HCT116 (cell line): ENCODE data around the gene SH3D19. TPM values are rescaled to one million over a fixed set of nuclear protein-coding genes. Genes with fewer than 3 reads are reported as not detected.

ENCODE experiments used
- ATAC-seq: fragments of 200-7000 bp; cut with Tn5 transposase; 2 replicates; pipeline ENCODE4 v1.9.1; 2020; ENCODE audit warnings: mild to moderate bottlenecking, moderate library complexity
- BruUV-seq: library from RNA; stranded (reverse); fragments of 400-500 nt; replicated peaks from 2 replicates; lab custom pipeline; 2021; lab: Mats Ljungman, UMichigan
- CTCF ChIA-PET: fragments of 300-600 bp; sonication (Branson Sonifier 250); formaldehyde crosslinking; loops from one replicate; lab custom pipeline; 2021; ENCODE audit warnings: antibody characterized with exemption; lab: Charles Lee
- POLR2A ChIA-PET: fragments of 300-600, 350-600 bp; sonication (Branson Sonifier 250); formaldehyde crosslinking; loops from one replicate; lab custom pipeline; 2021; ENCODE audit warnings: antibody characterized with exemption; lab: Charles Lee
- RAD21 ChIA-PET, 2 experiments: fragments of 300-600 bp; sonication (Branson Sonifier 250); formaldehyde crosslinking; loops; one replicate each; lab custom pipeline; 2023; ENCODE audit warnings: low total read pairs in 2 of 2; ENCODE audit not compliant: uncharacterized antibody in 2 of 2, unreplicated experiment in 2 of 2, low non-redundant PET in 1 of 2; lab: Charles Lee
- DNase-seq: peaks from one replicate; pipeline ENCODE4 v3.0.0-alpha.2; 2010; ENCODE audit warnings: low read depth, low spot score
- H2AFZ ChIP-seq: fragments of 200-600 bp; shearing (Covaris generic), sonication (generic); 2 replicates; pipeline ENCODE4 v1.6.1; 2017; ENCODE audit warnings: low read depth, mixed run types, mixed read lengths, antibody characterized with exemption, low read length; ENCODE audit not compliant: poor library complexity, severe bottlenecking
- H3K27ac ChIP-seq: 2 replicates; pipeline ENCODE4 v1.5.1; 2012; ENCODE audit warnings: low read depth, low read length
- H3K27me3 ChIP-seq: fragments of 200-600 bp; sonication (generic); 2 replicates; pipeline ENCODE4 v1.6.1; 2016; ENCODE audit warnings: mixed run types, low read length, mixed read lengths; ENCODE audit not compliant: insufficient read depth
- H3K36me3 ChIP-seq, 2 experiments: fragments of 200-500 bp in 1 of 2; fragments of 200-600 bp in 1 of 2; sonication (Bioruptor generic) in 1 of 2; sonication (generic) in 1 of 2; 2 replicates each; pipeline versions ENCODE4 v1.5.1 to v1.6.1; 2014 to 2016; ENCODE audit warnings: low read length in 2 of 2, inconsistent platforms in 1 of 2, mixed read lengths in 1 of 2, mixed run types in 1 of 2; ENCODE audit not compliant: insufficient read depth in 2 of 2, control insufficient read depth in 1 of 2
- H3K4me1 ChIP-seq, 2 experiments: fragments of 200-600 bp in 1 of 2; sonication (generic) in 1 of 2; 2 replicates each; pipeline versions ENCODE4 v1.5.1 to v1.6.1; 2012 to 2017; ENCODE audit warnings: low read length in 2 of 2, inconsistent platforms in 1 of 2, mild to moderate bottlenecking in 1 of 2, mixed read lengths in 1 of 2, mixed run types in 1 of 2, moderate library complexity in 1 of 2; ENCODE audit not compliant: insufficient read depth in 2 of 2, control insufficient read depth in 1 of 2
- H3K4me2 ChIP-seq: fragments of 200-600 bp; sonication (generic); 2 replicates; pipeline ENCODE4 v1.6.1; 2017; ENCODE audit warnings: mixed run types, low read length, mixed read lengths
- H3K4me3 ChIP-seq, 2 experiments: fragments of 200-600 bp in 1 of 2; sonication (generic) in 1 of 2; replicated peaks in 1 of 2; 2 replicates each; pipeline ENCODE4 v1.5.1; 2011 to 2016; ENCODE audit warnings: low read length in 2 of 2, control low read depth in 1 of 2, low read depth in 1 of 2, mild to moderate bottlenecking in 1 of 2, mixed read lengths in 1 of 2, mixed run types in 1 of 2
- H3K79me2 ChIP-seq: fragments of 200-600 bp; sonication (generic); 2 replicates; pipeline ENCODE4 v1.6.1; 2017; ENCODE audit warnings: mild to moderate bottlenecking, mixed run types, low read length, moderate library complexity, mixed read lengths; ENCODE audit not compliant: insufficient read depth
- H3K9ac ChIP-seq: fragments of 200-600 bp; sonication (generic); 2 replicates; pipeline ENCODE4 v1.6.1; 2016; ENCODE audit warnings: low read length, mixed read lengths
- H3K9me2 ChIP-seq: fragments of 200-600 bp; sonication (generic), shearing (Covaris generic); 2 replicates; pipeline ENCODE4 v1.6.1; 2017; ENCODE audit warnings: mixed run types, mild to moderate bottlenecking, moderate library complexity; ENCODE audit not compliant: insufficient read depth
- H3K9me3 ChIP-seq, 2 experiments: fragments of 200-500 bp in 1 of 2; fragments of 200-600 bp in 1 of 2; sonication (Bioruptor generic) in 1 of 2; sonication (generic) in 1 of 2; 2 replicates each; pipeline ENCODE4 v1.6.1; 2014 to 2017; ENCODE audit warnings: low read length in 2 of 2, mixed read lengths in 2 of 2, inconsistent platforms in 1 of 2, low read depth in 1 of 2, mild to moderate bottlenecking in 1 of 2, mixed run types in 1 of 2, moderate library complexity in 1 of 2; ENCODE audit not compliant: control insufficient read depth in 1 of 2, insufficient read depth in 1 of 2
- H4K20me1 ChIP-seq: fragments of 200-600 bp; sonication (generic), shearing (Covaris generic); 2 replicates; pipeline ENCODE4 v1.6.1; 2017; ENCODE audit warnings: mixed run types, mild to moderate bottlenecking, moderate library complexity; ENCODE audit not compliant: insufficient read depth
- EGR1 ChIP-seq: IDR thresholded peaks from 2 replicates; pipeline ENCODE4 v1.6.1; 2012; ENCODE audit warnings: low read depth
- SP1 ChIP-seq: IDR thresholded peaks from 2 replicates; pipeline ENCODE4 v1.6.1; 2012; ENCODE audit warnings: low read depth
- ZFX ChIP-seq: fragments of 450-650 bp; IDR thresholded peaks from 2 replicates; pipeline ENCODE4 v1.6.1; 2017
- ZNF274 ChIP-seq: fragments of 200-500 bp; sonication (Bioruptor generic); IDR thresholded peaks from 2 replicates; pipeline ENCODE4 v1.6.1; 2014; ENCODE audit warnings: mild to moderate bottlenecking, low read depth, low read length, inconsistent platforms
- intact Hi-C: fragments of 100-400 bp; cut with micrococcal nuclease; formaldehyde crosslinking; loops from 2 replicates; pipeline ENCODE4 v1.10.0; 2022
- total RNA-seq: library from RNA; stranded (reverse); gene quantifications from one replicate; pipeline ENCODE4 v1.2.1, GENCODE V29; 2021; ENCODE audit not compliant: unreplicated experiment

Gene SH3D19
- total RNA-seq, 1 experiment from 2014 or later: 37.5 TPM

GRCh38 chr4:151361966-151362365, 36.6 kb upstream of the SH3D19 start:
- no peak overlapping the region for H3K27ac ChIP-seq
- TF ChIP-seq EGR1 (no peak), ZFX (no peak), ZNF274 (no peak)
- ChIA-PET RAD21 (interaction anchor here in 1 of 2 experiments (1.3 kb wide), 1 partner anchor 85 kb away, joined by 4 read pairs; the partner anchor contains the start of gene PRSS48), POLR2A (interaction anchor here (0.6 kb wide), 1 partner anchor 440 kb away, joined by 8 read pairs; no protein-coding TSS in a partner anchor), CTCF (interaction anchor here (0.9 to 1.8 kb wide), 4 partner anchors 49 to 251 kb away, joined by 3 to 12 read pairs (median 3); partner anchors contain the start of gene PRSS48)
- no peaks in the 10 kb centered on the region for H4K20me1 ChIP-seq
- peaks cover 0 to 8% of the 10 kb centered on the region in 2 experiments; a peak in 2 of 4 replicates for H3K4me1 ChIP-seq
- no peak overlapping the region for H3K4me2 ChIP-seq
- H2AFZ ChIP-seq: no peak overlapping the region
- H3K9me2 ChIP-seq: no peaks in the 10 kb centered on the region
- intact Hi-C loops: loop anchor here (1.0 to 10.0 kb wide), 6 partner anchors 85 to 403 kb away; partner anchors contain the start of genes GATB and PRSS48
- no peaks in the 10 kb centered on the region for H3K79me2 ChIP-seq
- H3K9ac ChIP-seq: no peak overlapping the region
- no peak for ATAC-seq
- H3K36me3 ChIP-seq: no peaks in the 10 kb centered on the region
- H3K4me3 ChIP-seq: no peak overlapping the region
- no TSS peak for BruUV-seq
- no peaks in the 10 kb centered on the region for H3K9me3 ChIP-seq
- no peak for DNase-seq
- no peaks in the 10 kb centered on the region for H3K27me3 ChIP-seq

- no peak overlapping the region for H2AFZ ChIP-seq
- POLR2A ChIA-PET: no interaction called here
- CTCF ChIA-PET: no interaction called here
Observed at GRCh38 chr4:151361126-151361525, 35.7 kb upstream of the SH3D19 start.

More at GRCh38 chr4:151361126-151361525, 35.7 kb upstream of the SH3D19 start:
- Histone ChIP-seq H3K27ac (no peak overlapping the region), H3K4me1 (peaks cover 0 to 15% of the 10 kb centered on the region in 2 experiments; a peak in 2 of 4 replicates), H3K9ac (no peak overlapping the region), H3K27me3 (no peaks in the 10 kb centered on the region), H4K20me1 (no peaks in the 10 kb centered on the region), H3K79me2 (no peaks in the 10 kb centered on the region)
- RAD21 ChIA-PET: no interaction called here
- ATAC-seq: no peak
- TF ChIP-seq SP1: no peak
- TF ChIP-seq, all 23 proteins: peak for 0
- H3K9me3 ChIP-seq: no peaks in the 10 kb centered on the region
- H3K9me2 ChIP-seq: no peaks in the 10 kb centered on the region
- H3K4me2 ChIP-seq: no peak overlapping the region
- no TSS peak for BruUV-seq
- H3K36me3 ChIP-seq: no peaks in the 10 kb centered on the region
- DNase-seq: no peak
- intact Hi-C loops: loop anchor here (10.0 kb wide), 1 partner anchor 404 kb away; the partner anchor contains the start of gene GATB
- H3K4me3 ChIP-seq: no peak overlapping the region
